Stimulated activated CD8-positive, alpha-beta memory T cell treated with anti-CD3 and anti-CD28 coated beads, Interleukin-15, amount 100 ng/mL, for 1 hour (primary cell): ENCODE results near the gene SPEF1.

Source experiments
- DNase-seq: peaks from one replicate; pipeline ENCODE4 v3.0.0-alpha.2; 2020; ENCODE audit warnings: low read depth

Gene SPEF1

DNA sequence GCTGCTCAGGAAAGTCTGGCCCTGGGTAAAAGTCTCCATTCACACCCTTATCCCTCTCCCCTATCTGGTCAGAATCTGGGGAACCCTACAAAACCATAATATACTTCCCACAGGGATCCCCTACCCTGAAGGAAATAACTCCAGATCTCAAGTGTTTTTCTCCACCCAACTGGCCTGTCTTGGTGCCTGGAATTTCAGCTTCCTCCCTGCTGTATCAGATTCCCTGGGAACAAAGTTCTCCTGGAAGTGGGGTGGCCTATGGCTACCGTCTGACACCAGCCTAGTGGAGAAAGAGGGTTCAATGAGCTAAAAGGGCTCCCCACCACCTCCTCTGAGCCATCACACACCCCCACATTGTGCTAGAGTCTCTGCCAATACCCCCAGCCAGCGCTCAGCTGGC, 33.8 kb downstream of the SPEF1 start:
- DNase-seq = no peak

DNA sequence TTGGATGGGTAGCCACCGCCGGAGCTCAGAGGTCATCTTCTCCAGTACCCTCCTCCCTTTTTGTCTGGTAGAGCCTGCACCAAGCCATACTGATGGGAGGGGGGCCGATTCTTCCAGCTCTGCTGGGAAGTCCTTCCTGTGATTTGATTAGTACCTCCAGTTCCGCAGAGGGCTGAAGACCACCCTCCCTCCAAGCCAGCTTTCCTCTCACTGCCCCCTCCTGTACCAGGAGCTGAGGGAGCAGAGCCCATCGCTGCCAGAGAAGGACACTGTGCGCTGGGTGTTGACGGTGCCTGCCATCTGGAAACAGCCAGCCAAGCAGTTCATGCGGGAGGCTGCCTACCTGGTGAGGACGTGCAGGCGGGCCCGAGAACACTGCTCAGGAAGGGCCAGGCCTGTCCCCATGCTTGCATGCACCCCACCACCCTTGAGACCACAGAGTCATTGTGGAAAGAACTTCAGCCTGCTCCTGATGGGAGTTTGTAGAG, 35.5 kb downstream of the SPEF1 start:
- DNase-seq = no peak

DNA sequence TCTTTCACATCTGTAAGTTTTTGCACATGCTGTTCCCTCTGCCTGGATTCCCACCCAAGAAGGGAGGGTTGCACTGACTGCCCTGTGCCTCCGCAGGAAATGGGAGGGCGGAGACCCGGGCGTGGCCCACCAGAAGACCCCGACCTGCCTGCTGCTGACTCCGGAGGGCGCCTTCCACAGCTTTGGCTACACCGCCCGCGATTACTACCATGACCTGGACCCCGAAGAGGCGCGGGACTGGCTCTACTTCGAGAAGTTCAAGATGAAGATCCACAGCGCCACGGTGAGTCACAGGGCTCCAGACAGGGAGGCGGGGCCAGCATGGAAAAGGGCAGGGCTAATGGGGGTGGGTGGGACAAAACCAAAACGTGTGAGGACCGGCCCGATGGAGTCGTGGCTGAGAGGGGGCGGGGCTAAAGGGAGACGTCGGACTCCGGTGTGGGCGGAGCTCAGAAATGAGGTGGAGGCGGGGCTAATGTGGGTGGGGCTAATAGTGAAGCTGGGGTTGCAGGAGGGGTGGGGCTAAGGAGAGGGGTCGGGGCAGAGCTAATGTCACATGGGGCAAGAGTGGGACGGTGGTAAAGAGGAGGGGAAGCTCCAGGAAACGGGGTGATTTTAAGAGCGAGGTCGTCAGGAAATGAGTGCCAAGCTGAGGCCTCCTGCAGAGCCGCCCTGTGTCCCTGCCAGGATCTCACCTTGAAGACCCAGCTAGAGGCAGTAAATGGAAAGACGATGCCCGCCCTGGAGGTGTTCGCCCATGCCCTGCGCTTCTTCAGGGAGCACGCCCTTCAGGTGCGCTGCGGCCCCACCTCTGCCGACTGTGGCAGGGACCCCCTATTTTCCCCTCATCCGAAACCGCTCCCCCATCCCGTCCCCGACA, 36.2 kb downstream of the SPEF1 start:
- DNase-seq = peak; percentile 42

DNA sequence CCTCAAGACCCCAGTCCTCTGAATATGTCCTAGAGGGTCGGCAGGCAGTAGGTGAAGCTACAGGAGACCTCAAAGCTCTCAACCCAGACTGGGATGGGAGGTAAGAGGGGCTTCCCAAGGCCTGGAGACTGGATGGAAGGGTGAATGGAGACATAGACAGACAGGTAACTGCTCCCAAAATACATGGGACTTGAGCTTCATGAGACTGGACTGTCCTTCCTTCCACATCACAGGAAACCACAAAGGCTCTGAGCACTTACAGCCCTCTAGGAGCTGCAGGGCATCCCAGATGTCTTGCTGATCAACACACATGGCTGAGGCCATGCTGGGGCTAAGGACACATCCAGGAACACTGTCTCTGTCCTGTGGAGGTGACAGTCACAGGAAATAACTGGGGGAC, 37.2 kb downstream of the SPEF1 start:
- no peak for DNase-seq

DNA sequence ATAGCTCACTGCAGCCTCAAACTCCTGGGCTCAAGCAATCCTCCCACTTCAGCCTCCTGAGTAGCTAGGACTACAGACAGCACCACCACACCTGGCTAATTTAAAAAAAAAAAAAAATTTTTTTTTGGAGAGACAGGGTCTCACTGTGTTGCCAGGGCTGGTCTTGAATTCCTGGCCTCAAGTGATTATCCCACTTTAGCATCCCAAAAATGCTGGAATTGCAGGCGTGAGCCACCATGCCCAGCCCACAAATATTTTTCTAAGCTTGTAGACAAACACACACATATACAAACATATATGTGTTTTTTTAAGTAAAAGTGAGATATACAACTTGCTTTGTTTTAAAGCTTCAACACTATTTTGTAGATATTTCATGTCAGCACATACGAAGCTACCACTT, 38.0 kb downstream of the SPEF1 start:
- no peak for DNase-seq

DNA sequence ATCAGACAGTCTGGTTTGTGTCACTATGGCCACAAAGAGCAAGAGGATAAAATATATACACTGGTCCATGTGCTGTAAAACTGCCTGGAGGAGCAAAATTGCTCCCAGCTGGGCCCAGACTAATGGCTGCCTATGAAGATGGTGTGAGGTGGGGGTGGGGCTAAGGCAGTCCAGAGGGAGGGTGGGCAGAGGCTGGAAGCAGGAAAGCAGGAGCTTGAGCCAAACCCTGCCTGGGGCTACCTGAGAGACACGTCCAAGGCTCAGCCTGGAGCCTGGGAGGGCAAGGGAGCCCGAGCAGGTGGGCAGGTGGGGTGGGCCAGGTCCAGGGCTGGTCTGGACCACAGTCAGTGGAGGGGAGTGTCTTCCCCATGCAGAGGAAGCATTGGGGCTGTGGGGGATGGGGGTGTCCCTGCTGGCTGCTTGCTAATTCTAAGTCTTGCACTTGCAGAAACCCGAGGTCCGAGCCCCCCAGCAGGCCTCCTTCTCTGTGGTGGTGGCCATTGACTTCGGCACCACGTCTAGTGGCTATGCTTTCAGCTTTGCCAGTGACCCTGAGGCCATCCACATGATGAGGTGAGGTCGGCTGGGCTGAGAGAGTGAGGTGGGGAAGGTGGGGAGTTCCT, 39.3 kb downstream of the SPEF1 start:
- DNase-seq = no peak

DNA sequence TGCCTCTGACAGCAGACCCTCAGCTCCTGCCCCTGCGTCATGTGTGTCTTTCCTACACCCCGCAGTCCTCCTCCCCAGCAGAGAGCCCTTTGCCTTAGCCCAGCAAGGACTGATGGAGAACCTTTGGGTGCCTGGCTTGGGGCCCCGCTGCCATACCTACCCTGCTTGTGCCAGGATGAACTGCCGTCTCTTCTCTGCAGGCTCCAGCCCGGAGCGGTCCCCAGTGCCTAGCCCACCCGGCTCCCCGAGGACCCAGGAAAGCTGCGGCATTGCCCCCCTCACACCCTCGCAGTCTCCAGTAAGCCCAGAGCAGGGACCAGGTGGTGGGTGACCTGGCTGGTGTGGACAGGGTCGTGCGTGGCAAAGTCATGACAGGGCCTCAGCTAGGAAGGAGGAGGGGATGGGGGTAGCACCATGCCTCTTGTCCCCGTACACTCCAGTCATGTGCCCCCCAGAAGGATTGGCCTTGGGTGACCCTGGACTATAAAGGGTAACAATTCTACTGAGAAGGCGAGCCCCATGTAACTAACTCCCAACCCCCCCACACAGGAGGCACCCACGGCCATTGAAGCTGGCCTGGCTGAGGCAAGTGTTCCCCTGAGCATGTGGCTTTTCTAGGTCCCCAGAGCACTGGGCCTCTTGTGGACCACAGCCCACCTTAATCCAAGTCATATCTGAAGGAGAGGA, 40.5 kb downstream of the SPEF1 start:
- no peak for DNase-seq

DNA sequence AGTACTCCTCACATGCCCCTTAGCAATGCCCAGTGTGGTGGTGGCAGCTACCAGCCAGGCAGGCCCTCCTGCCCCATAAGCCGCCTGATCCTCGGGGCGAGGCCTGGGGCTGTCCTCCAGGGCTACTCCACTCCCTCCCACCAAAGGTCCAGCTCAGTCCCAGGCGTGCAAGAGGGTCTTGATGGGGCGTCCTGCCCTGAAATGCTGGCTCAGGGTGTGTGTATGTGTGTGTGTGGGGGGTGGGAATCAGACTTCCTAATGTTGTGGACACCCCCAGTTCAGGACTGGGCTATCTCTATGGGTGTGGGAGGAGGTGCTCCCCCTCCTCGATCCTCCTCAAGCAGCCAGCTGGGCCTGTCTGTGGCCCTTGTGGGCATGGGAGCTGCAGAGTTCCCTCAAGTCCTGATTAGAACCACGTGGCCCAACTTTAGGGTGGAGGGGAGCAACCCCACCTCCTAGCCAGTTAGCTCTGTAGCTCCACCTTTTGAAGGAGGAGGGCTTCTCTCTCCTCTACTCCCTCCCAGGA, 41.3 kb downstream of the SPEF1 start:
- DNase-seq = no peak

DNA sequence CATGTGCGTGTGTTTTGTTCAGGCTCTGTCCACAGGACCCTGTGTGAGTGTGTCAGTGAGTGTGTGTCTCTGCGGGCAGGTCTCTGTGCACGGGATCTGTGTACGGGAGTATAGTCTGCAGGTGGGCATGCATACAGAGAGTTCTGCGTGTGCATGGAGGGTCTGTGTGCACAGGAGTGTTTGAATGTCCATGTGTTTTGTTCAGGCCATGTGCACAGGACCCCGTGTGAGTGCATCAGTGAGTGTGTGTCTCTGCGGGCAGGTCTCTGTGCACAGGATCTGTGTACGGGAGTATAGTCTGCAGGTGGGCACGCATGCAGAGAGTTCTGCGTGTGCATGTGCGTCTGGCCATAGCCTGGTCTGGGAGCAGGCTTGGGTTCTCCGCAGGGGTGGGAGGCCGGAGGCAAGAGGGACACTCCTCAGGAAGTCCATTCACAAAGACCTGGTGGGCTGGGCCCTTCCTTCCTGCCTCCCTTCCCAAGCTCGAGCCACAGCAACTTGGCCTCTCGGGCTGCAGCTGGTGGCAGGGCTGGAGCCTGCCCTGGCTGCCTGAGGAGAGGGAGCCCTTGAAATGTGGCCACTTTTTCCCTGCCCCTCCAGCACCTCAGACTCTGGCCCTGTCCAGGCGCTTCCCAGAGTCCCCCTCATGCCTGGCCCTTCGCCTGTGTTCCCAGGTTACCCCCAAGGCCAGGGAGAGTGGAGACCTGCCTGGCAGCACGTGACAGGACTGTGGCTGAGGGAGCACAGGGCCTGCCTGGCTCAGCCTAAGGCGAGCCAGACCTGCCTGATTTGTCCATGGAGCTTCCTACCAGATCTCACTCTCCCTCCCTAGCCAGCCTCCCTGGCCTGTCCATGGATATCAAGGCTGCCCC, 42.0 kb downstream of the SPEF1 start:
- no peak for DNase-seq

DNA sequence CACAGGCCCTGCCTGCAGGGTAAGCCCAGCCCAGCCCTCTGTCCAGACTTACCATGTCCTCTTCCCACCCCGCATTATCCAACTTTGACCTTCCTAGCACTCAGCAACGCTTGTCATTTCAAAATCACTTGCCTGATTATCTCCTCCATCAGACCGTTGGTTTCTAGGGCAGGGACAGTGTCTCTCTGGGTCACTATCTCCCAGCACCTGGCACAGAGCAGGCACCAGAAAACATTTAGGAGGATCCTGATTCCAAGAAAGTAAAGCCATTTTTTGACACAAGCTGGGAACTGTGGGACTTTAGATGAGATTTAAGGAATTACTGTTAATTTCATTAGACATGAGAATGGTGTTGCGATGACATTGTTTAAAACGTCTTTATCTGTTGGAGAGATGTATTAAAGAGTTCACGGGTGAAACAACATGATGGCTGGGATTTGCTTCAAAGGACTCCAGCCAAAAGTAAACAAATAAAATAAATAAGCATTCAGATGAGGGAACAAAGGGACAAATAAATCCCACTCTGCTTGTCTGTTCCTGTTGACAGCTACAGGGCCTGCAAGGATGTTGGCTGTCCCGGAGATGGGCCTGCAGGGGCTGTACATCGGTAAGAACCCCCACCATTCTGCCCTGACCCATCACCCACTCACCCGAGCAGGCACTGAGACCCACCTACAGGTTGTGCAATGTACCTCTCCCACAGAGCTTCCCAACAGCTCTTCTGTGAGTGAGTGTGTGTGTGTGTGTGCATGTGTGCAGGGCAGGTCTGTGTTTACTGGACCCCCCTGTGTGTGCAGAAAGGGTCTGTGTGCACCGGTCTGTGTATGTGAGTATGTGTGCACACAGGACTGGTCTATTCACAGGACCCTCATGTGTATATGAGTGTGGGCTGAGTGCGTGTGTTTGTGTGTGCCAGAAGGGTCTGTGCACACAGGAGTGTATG, 42.9 kb downstream of the SPEF1 start:
- no peak for DNase-seq

DNA sequence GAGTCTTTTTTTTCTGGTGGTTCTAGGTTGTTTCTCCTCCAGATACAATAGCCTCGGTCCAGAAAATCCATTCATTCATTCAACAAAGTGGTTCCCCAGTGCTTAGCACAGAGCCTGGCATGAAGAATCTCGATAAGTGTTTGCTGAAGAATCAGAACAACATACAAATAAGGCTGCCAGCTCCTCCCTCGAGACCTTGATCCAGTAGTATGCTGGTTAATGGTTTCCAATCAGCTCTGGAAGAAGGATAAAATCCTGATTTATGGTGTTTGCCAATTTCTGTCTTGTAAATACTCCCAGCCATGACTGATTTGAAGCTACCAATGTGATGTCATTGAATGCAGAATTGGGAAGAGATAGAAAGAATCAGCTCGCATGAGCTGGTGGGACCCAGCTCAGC, 45.5 kb downstream of the SPEF1 start:
- DNase-seq = no peak

DNA sequence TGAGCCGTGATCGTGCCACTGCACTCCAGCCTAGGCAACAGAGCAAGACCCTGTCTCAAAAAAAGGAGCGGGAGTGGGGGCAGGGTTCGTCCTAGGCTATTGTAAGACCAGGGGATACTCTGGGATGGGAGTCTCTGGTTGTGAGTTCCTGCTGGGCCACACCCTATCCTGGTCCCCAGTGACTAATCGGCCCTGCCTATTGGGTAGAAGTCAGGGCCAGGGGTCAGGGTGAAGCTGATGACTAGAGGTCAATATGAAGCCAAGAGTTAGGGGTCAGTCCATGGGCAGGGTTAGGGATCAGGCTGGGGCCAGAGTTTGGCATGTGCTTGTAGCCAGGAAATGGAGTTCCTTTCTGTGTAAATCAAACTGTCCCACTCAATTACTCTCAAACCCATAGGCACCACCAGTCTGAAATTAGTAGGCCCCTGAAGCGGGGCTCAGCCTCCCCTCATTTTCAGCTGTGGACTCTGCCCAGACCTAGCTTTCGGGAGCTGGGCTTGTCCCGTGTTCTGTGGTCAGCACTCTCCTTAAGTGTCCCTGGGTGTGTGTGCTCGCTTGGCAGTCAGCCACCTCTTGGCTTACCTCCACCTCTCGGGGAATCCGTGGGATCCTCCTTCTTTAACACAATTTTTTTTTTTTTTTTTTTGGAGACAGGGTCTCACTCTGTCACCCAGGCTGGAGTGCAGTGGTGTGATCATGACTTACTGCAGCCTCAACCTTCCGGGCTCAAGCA, 47.0 kb downstream of the SPEF1 start:
- no peak for DNase-seq

DNA sequence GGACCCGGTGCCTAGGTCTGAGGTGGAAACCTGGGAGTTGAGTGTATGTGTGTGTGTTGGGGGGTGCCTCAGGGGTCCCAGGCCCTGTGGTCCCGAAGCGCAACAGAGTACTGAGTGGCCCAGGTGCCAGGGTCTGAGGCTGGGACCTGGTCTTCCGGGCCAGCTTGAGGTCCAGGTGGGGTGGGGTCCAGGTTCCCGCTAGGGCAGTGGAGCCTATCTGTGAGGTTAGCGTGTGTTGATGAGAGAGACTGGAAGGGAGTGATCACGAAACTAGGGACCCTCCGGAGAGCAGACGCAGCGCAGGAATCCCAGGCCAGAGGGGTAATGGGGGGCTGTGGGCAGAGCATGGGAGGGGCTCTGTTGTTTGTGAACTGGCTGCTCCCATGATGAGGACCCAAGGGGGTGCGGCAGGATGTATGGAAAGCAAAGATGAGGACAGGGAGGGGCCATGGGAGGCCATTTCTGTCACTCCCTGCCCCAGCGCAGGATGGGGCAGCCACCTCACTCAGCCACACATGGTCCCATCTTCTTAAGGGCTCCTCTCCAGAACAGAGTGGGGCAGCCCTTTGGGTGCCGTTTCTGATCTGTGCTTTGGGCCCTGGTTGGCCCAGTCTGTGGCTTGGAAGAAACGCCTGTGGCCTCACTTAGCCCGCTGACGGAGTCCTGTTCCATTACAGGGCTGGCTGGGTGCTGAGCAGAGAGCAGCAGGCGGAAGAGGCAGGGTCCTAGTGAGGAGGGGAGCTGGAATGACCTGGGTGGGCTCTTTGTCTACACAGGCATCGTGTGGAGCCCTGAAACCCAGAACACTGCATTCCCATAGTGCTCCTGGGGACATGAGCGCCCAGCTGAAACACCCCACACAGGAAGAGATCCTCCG, 47.9 kb downstream of the SPEF1 start:
- DNase-seq = no peak

DNA sequence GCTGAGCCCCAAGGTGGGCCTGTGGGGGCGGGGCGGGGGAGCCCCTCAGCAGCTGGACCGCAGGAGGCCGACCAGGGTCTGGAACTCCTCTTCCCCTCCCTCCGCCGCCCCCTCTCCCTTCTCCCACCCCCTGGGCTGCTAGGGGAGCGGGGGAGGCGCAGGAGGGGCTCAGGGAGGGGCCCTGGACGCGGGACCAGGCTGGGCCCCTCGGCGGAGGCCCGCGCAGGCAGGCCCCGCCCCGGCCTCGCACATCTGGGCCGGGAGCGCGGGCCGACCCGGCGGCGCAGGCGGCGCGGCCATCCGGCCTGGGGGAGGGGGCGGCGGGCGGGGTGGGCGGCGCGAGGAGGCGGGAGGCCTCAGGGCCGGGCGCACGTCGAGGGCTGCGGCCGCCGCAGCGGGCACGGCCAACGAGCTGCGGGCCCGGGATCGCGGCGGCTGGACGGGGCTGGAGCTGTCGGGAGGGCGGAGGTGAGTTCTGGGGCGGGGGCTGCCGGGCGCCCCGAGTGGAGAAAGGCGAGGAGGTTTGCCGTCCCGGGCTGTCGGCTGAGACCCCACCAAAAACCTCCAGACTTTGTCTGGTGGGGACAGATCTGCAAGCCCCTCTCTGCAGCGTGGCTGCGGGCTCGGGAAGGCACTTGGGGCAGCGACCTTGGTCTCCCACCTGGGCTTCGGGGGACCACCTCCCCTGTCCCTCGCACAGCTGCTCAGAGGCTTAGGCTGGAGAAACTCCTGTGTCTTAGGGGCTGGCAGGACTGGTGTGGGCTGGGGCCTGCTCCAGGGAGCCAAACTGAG, 48.7 kb downstream of the SPEF1 start, which contains the start of gene HSPA12B:
Gene HSPA12B (plus strand): TSS at position 359 of the 792 bp plus-strand sequence. CDS start 5,990 bp downstream, outside the sequence.
- no peak for DNase-seq

DNA sequence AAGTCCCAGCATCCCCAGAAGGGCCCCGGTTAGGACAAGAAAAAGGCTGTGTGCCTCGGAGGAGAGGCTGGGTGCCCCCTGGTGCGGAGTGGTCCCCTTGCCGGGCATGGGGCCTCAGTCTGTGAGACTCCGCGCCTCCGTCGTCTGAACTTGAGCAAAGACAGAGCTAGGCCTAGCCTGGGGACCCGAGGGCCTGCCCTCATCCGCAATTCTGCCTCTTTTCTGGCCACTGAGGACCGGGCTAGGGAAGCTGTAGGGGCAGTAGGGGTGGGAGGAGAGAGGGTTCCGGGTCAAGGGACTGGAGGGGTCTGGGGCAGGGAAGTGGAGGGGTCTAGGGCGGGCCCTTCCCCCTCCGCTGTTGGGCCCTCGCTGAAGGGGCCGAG, 49.3 kb downstream of the SPEF1 start:
- no peak for DNase-seq

DNA sequence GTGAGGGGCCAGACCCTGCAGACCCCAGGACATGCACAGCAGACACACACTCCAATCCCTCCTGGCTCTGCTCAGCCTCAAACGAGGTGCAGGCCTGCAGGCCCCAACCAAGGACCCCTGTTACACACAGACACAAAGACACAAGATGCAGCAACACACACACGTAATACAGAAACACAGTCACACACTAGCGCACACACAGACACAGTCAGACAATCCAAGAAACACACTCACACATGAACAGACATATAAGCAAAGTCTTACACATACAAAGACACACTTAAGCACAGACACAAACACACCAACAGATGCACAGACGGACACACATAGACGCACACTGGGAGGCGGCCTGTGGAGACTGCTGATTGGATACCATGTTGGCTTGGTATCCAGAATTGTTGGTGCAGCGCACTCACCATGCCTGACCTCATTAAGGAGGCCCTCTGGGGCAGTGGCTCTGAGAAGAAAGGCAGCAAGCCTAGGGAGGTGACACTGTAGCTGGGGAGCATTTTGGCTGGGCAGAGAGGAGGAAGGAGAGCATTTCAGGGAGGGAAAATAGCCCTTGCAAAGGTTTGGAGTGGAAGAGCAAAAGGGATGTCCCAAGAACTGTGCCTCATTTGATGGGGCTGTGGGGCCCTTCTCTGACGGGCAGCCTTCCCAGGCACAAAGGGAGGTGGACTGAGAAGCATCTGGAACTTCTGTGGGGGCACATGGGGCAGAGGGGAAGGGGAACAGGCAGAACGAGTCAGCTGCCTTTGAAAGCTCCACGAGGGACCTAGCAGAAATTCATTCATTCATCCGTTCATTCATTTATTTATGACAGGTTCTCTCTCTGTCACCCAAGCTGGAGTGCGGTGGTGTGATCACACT, 50.2 kb downstream of the SPEF1 start:
- DNase-seq = no peak
